ENCODE measurements around the gene PRPSAP1.
A peak's percentile ranks its signal among the peaks of the same experiment; 100 is the strongest.
"Not testable (repeated sequence)": the region's sequence is repeated elsewhere in the genome, so short reads cannot be mapped to it uniquely, and the experiment has no call there.

Gene PRPSAP1

GRCh38 chr17:76359776-76360175 lies 6.1 kb upstream of the PRPSAP1 start:
- not testable (repeated sequence) for DNase-seq (ENCODE audit: low spot score)

GRCh38 chr17:76359375-76359774 lies 5.7 kb upstream of the PRPSAP1 start:
- no peak for DNase-seq (ENCODE audit: low spot score)

GRCh38 chr17:76357597-76358158 lies 4.0 kb upstream of the PRPSAP1 start:
- no peak for DNase-seq (ENCODE audit: low spot score)

GRCh38 chr17:76356803-76357456 lies 3.2 kb upstream of the PRPSAP1 start:
- DNase-seq (ENCODE audit: low spot score), result no peak

- no peak for DNase-seq (ENCODE audit: low spot score)
Measured at GRCh38 chr17:76354747-76355310, 1.1 kb upstream of the PRPSAP1 start.

- no peak for DNase-seq (ENCODE audit: low spot score)
Measured at GRCh38 chr17:76354317-76354729, 607 bp upstream of the PRPSAP1 start.

GRCh38 chr17:76353004-76353598 lies 615 bp downstream of the PRPSAP1 start:
- no peak for DNase-seq (ENCODE audit: low spot score)

GRCh38 chr17:76351526-76352071 lies 2.1 kb downstream of the PRPSAP1 start:
- DNase-seq (ENCODE audit: low spot score), result no peak

- DNase-seq (ENCODE audit: low spot score), result no peak
Measured at GRCh38 chr17:76350463-76350862, 3.3 kb downstream of the PRPSAP1 start.

- not testable (repeated sequence) for DNase-seq (ENCODE audit: low spot score)
Measured at GRCh38 chr17:76346936-76347335, 6.8 kb downstream of the PRPSAP1 start.

GRCh38 chr17:76345377-76345974 lies 8.2 kb downstream of the PRPSAP1 start:
- DNase-seq (ENCODE audit: low spot score), result no peak

GRCh38 chr17:76343106-76343505 lies 10.6 kb downstream of the PRPSAP1 start:
- no peak for DNase-seq (ENCODE audit: low spot score)

GRCh38 chr17:76341301-76341700 lies 12.4 kb downstream of the PRPSAP1 start:
- no peak for DNase-seq (ENCODE audit: low spot score)

- no peak for DNase-seq (ENCODE audit: low spot score)
Measured at GRCh38 chr17:76337413-76337777, 16.3 kb downstream of the PRPSAP1 start.

- DNase-seq (ENCODE audit: low spot score), result no peak
Measured at GRCh38 chr17:76336756-76337412, 16.8 kb downstream of the PRPSAP1 start.

GRCh38 chr17:76335716-76336381 lies 17.9 kb downstream of the PRPSAP1 start:
- no peak for DNase-seq (ENCODE audit: low spot score)

GRCh38 chr17:76333673-76334505 lies 19.8 kb downstream of the PRPSAP1 start:
- no peak for DNase-seq (ENCODE audit: low spot score)

- DNase-seq (ENCODE audit: low spot score), result no peak
Measured at GRCh38 chr17:76331083-76331482, 22.6 kb downstream of the PRPSAP1 start.

GRCh38 chr17:76329664-76330063 lies 24.1 kb downstream of the PRPSAP1 start:
- DNase-seq (ENCODE audit: low spot score), result no peak

GRCh38 chr17:76327696-76328095 lies 26.0 kb downstream of the PRPSAP1 start:
- peak; percentile 35 for DNase-seq (ENCODE audit: low spot score)

GRCh38 chr17:76326306-76326705 lies 27.4 kb downstream of the PRPSAP1 start:
- no peak for DNase-seq (ENCODE audit: low spot score)

Measured in Ammon's horn (tissue), 1 donor.